Neural progenitor cell (in vitro differentiated cells): ENCODE measurements around the gene ARID2.

Experiments
- CTCF ChIP-seq: fragments of 200-600 bp; sonication (generic); IDR thresholded peaks from 2 replicates; pipeline ENCODE4 v1.5.1; 2017; ENCODE audit warnings: antibody characterized with exemption, mild to moderate bottlenecking
- EZH2 ChIP-seq: fragments of 200-600 bp; sonication (generic); IDR thresholded peaks from 2 replicates; pipeline ENCODE4 v1.6.1; 2017; ENCODE audit warnings: antibody characterized with exemption, mild to moderate bottlenecking, moderate library complexity
- EZH2phosphoT487 ChIP-seq: fragments of 200-600 bp; sonication (generic); IDR thresholded peaks from 2 replicates; pipeline ENCODE4 v1.6.1; 2017; ENCODE audit warnings: antibody characterized with exemption

- TF ChIP-seq CTCF (no peak), EZH2phosphoT487 (no peak), EZH2 (no peak)
Observed at GRCh38 chr12:45850302-45850701, 120.8 kb downstream of the ARID2 start.
